Body of pancreas (tissue), 2 donors: Measurements from ENCODE around the gene PABPC3. TPM values are rescaled to one million over a fixed set of nuclear protein-coding genes. Genes with fewer than 3 reads are reported as not detected.

ENCODE experiments used
- small RNA-seq: library from RNA; depleted of rRNA; stranded (forward); fragments of <200 nt; gene quantifications from one replicate; pipeline ENCODE3, GENCODE V24; 2016
- total RNA-seq, 2 donors: library from RNA; depleted of rRNA; stranded (reverse); fragments of >200 nt; gene quantifications; one replicate each; pipeline ENCODE4 v1.1.0, GENCODE V29; 2016

PABPC3 gene
- total RNA-seq, 2 donors from 2014 or later, result not detected

Small RNAs within 50 kb of the gene (small RNA-seq; reads per million reads assigned to genes)
- not detected for gene AL359757.2

Other genes with a start within 250 kb of the PABPC3 start
- not detected for gene AMER2, start 76.2 kb downstream of the PABPC3 start, total RNA-seq
- 10 to 100 TPM; 11.2 to 13.2 TPM for gene MTMR6, start 191.4 kb downstream of the PABPC3 start, total RNA-seq
- 10 to 100 TPM; 22.7 to 30.9 TPM for gene NUP58, start 205.5 kb downstream of the PABPC3 start, total RNA-seq